ENCODE data around the gene RAPGEF3. TPM values are rescaled to one million over a fixed set of nuclear protein-coding genes. Genes with fewer than 3 reads are reported as not detected.
A peak's percentile ranks its signal among the peaks of the same experiment; 100 is the strongest.

The RAPGEF3 gene
- total RNA-seq, 1 donor from 2014 or later = 0.58 TPM

DNA sequence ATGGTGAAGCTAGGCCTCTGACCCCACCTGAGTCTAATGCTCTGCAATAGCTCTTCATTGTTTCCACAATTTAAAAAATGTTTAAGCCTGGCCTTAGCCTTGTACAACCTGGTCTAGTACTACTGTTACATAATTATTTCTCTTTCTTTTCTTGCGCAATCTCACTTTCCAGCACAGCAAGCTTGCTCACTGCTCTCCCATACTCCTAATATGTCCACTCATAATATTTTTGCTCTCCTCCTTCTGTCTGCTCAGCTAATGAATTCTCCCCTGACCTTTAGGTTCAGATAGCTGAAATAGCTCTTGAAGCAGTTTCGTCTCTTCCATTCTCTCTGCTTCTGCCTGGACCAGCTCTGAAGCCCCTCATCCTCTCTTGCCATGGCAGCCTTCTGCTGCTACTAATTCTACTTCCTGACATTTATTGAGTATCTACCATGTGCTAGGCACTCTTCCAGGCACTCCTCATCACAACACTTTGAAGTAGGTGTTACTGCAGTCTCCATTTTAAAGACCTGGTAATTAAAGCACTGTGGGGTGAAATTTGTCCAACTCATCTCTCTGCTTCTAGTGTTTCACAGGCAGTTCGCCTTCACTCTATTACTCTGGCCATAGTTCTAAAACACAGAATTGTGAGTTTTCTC lies 11.5 kb upstream of the RAPGEF3 start:
- no peak overlapping the region for H3K4me3 ChIP-seq
- Mint-ChIP-seq H3K36me3 (no peaks in the 10 kb centered on the region), H3K4me3 (no peak overlapping the region)

DNA sequence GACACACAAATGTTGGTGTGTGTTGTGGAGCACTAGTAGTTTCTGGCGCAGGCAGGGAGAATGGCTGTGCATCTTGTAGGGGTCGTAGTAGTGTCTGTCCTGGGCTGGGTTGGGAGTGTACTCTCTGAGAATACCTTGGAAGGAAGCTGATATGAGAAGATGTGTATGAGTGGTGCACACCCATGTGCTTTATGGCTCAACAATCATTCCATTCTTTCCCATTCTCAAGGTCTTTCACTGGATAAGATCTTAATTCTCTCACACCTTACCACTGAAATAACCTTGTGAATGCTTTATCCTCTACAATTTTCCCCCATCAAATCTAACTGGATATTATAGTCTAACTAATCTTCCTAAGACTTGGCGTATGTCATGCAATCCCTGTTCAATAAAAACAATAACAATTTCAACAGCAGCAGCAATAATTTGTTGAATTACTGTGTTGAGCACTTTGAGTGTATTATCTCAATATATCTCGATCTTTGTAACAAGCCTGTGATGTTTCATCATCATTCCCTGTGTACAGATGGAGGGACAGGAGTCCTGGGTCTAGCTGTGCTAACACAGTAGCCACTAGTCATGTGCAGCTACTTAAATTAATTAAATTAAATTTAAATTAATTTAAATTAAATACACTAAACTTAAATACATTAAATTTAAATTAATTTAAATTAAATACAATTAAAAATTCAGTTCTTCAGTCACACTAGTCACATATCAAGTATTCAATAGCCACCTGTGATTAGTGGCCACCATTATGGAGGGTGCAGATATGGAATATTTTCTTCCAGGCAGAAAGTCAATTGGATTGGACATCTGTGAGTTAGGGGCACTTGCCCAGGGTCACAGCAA lies 10.8 kb upstream of the RAPGEF3 start:
- Mint-ChIP-seq H3K27ac (no peak overlapping the region), H3K27me3 (ENCODE audit: insufficient read depth, low read depth) (peaks cover 13% of the 10 kb centered on the region), H3K36me3 (no peaks in the 10 kb centered on the region), H3K9me3 (no peaks in the 10 kb centered on the region), H3K4me3 (no peak overlapping the region), H3K4me1 (peaks cover 22% of the 10 kb centered on the region)
- H2AFZ ChIP-seq (replicated peaks) = no peak overlapping the region
- H3K27ac ChIP-seq = no peak overlapping the region
- peaks cover 22% of the 10 kb centered on the region for H3K27me3 ChIP-seq
- no peaks in the 10 kb centered on the region for H3K36me3 ChIP-seq
- no peak for DNase-seq (ENCODE audit: low spot score)
- no peaks in the 10 kb centered on the region for H3K9me3 ChIP-seq (ENCODE audit: low read depth)
- TF ChIP-seq EZH2phosphoT487 (IDR thresholded peaks at IDR 0.05) = no peak
- TF ChIP-seq EZH2 (IDR thresholded peaks at IDR 0.05) = no peak
- no peak for TF ChIP-seq CTCF (IDR thresholded peaks at IDR 0.05)
- H3K79me2 ChIP-seq (ENCODE audit: low read depth) = no peaks in the 10 kb centered on the region
- H3F3A ChIP-seq (ENCODE audit: low read depth) = peaks cover 21% of the 10 kb centered on the region
- H3K9ac ChIP-seq = no peak overlapping the region
- peaks cover 7% of the 10 kb centered on the region for H3K4me1 ChIP-seq
- H3K4me3 ChIP-seq = no peak overlapping the region
- no peak overlapping the region for H3K4me2 ChIP-seq
- no peaks in the 10 kb centered on the region for H4K20me1 ChIP-seq (ENCODE audit: low read depth)

More for the DNA sequence above, 11.5 kb upstream of the RAPGEF3 start:
- Mint-ChIP-seq H3K27ac (no peak overlapping the region), H3K27me3 (ENCODE audit: insufficient read depth, low read depth) (peaks cover 16% of the 10 kb centered on the region), H3K9me3 (no peaks in the 10 kb centered on the region), H3K4me1 (peaks cover 25% of the 10 kb centered on the region)
- Histone ChIP-seq H3K9ac (no peak overlapping the region), H3K4me2 (no peak overlapping the region), H4K20me1 (ENCODE audit: low read depth) (no peaks in the 10 kb centered on the region), H3K79me2 (ENCODE audit: low read depth) (no peaks in the 10 kb centered on the region), H3F3A (ENCODE audit: low read depth) (peaks cover 27% of the 10 kb centered on the region), H2AFZ (replicated peaks) (no peak overlapping the region), H3K27ac (no peak overlapping the region), H3K36me3 (no peaks in the 10 kb centered on the region), H3K27me3 (peaks cover 23% of the 10 kb centered on the region), H3K9me3 (ENCODE audit: low read depth) (no peaks in the 10 kb centered on the region), H3K4me1 (peaks cover 7% of the 10 kb centered on the region)
- TF ChIP-seq EZH2 (IDR thresholded peaks at IDR 0.05) (no peak), CTCF (IDR thresholded peaks at IDR 0.05) (no peak), EZH2phosphoT487 (IDR thresholded peaks at IDR 0.05) (no peak)
- DNase-seq (ENCODE audit: low spot score) = no peak

DNA sequence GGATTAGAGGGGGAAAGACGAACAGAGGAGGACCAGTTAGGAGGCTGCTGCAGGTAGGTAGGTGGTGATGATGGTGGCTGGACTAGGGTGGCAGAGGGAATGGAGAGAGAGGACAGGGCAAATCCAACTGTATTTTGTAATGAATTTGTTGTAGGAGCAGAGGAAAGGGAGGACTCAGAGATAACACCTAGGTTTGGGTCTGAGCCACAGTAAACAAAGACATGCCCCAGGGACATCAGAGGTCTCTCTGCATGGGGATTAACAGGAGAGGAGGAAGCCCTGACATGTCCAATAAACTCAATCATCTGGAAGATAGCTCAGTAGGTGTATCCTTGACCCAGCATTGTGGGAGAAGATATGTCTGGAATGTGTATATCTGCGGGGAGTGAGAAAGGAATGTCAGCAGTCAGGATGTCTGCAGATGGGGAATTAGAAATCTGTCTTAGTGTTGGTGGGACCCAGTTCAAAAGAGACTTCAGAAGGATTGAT lies 9.7 kb upstream of the RAPGEF3 start:
- TF ChIP-seq CTCF (IDR thresholded peaks at IDR 0.05) (no peak), EZH2phosphoT487 (IDR thresholded peaks at IDR 0.05) (no peak), EZH2 (IDR thresholded peaks at IDR 0.05) (no peak)
- Histone ChIP-seq H3F3A (ENCODE audit: low read depth) (peaks cover 21% of the 10 kb centered on the region), H3K9me3 (ENCODE audit: low read depth) (no peaks in the 10 kb centered on the region), H3K4me1 (peaks cover 7% of the 10 kb centered on the region), H3K27ac (no peak overlapping the region), H4K20me1 (ENCODE audit: low read depth) (no peaks in the 10 kb centered on the region), H3K4me3 (no peak overlapping the region), H3K9ac (no peak overlapping the region), H2AFZ (replicated peaks) (no peak overlapping the region), H3K4me2 (no peak overlapping the region), H3K79me2 (ENCODE audit: low read depth) (no peaks in the 10 kb centered on the region), H3K27me3 (peaks cover 11% of the 10 kb centered on the region), H3K36me3 (no peaks in the 10 kb centered on the region)
- H3K9me3 Mint-ChIP-seq = no peaks in the 10 kb centered on the region
- H3K4me3 Mint-ChIP-seq = no peak overlapping the region
- peak; percentile 50 for DNase-seq (ENCODE audit: low spot score)
- no peaks in the 10 kb centered on the region for H3K36me3 Mint-ChIP-seq
- H3K27me3 Mint-ChIP-seq (ENCODE audit: insufficient read depth, low read depth) = peaks cover 11% of the 10 kb centered on the region
- H3K4me1 Mint-ChIP-seq = peaks cover 22% of the 10 kb centered on the region
- H3K27ac Mint-ChIP-seq = no peak overlapping the region
